ENCODE data around the gene SMYD3.

The SMYD3 gene

GRCh38 chr1:245800901-245801605, 706.0 kb downstream of the SMYD3 start:
- H3K27ac ChIP-seq: no peak overlapping the region
- no peak for TF ChIP-seq CTCF (IDR thresholded peaks at IDR 0.05)
- DNase-seq (ENCODE audit: low spot score): no peak
- H3K4me3 ChIP-seq: no peak overlapping the region

- DNase-seq (ENCODE audit: low spot score): no peak
- TF ChIP-seq CTCF (IDR thresholded peaks at IDR 0.05): no peak
- no peak overlapping the region for H3K4me3 ChIP-seq
Measured at GRCh38 chr1:245798349-245798711, 708.7 kb downstream of the SMYD3 start.

GRCh38 chr1:245797592-245798348, 709.3 kb downstream of the SMYD3 start:
- TF ChIP-seq CTCF (IDR thresholded peaks at IDR 0.05): no peak
- no peak overlapping the region for H3K4me3 ChIP-seq
- H3K27ac ChIP-seq: no peak overlapping the region
- no peak for DNase-seq (ENCODE audit: low spot score)

More at GRCh38 chr1:245798349-245798711, 708.7 kb downstream of the SMYD3 start:
- H3K27ac ChIP-seq: no peak overlapping the region

- TF ChIP-seq CTCF (IDR thresholded peaks at IDR 0.05): no peak
- no peak for DNase-seq (ENCODE audit: low spot score)
- Histone ChIP-seq H3K27ac (no peak overlapping the region), H3K4me3 (no peak overlapping the region)
Measured at GRCh38 chr1:245791410-245792312, 715.4 kb downstream of the SMYD3 start.

GRCh38 chr1:245790441-245790840, 716.6 kb downstream of the SMYD3 start:
- DNase-seq (ENCODE audit: low spot score): no peak
- TF ChIP-seq CTCF (IDR thresholded peaks at IDR 0.05): no peak
- Histone ChIP-seq H3K27ac (no peak overlapping the region), H3K4me3 (no peak overlapping the region)

GRCh38 chr1:245788886-245789285, 718.2 kb downstream of the SMYD3 start:
- no peak overlapping the region for H3K27ac ChIP-seq
- DNase-seq (ENCODE audit: low spot score): no peak
- no peak overlapping the region for H3K4me3 ChIP-seq
- no peak for TF ChIP-seq CTCF (IDR thresholded peaks at IDR 0.05)

Measured in coronary artery (tissue), 2 donors.